Uterus (tissue), 2 donors: Measurements from ENCODE around the gene DISP1.

Experiments used
- CTCF ChIP-seq, 4 experiments: fragments of 200-600 bp in 2 of 4; fragments of 450-650 bp in 2 of 4; sonication (generic) in 2 of 4; IDR thresholded peaks; one replicate each; pipeline ENCODE4 v1.5.1; 2016 to 2019; ENCODE audit warnings: antibody characterized with exemption in 4 of 4, mild to moderate bottlenecking in 2 of 4, moderate library complexity in 1 of 4
- POLR2A ChIP-seq, 2 donors: fragments of 450-650 bp; IDR thresholded peaks; one replicate each; pipeline ENCODE4 v1.6.1; 2016; ENCODE audit warnings: antibody characterized with exemption in 2 of 2, mild to moderate bottlenecking in 1 of 2, moderate library complexity in 1 of 2

- TF ChIP-seq CTCF (IDR thresholded peaks at IDR 0.05) (no peak), POLR2A (IDR thresholded peaks at IDR 0.05) (no peak)
Observed at GRCh38 chr1:222777977-222778376, 36.9 kb upstream of the DISP1 start.
